Measurements from ENCODE around the gene OR6C70.
"Not testable (repeated sequence)": the region's sequence is repeated elsewhere in the genome, so short reads cannot be mapped to it uniquely, and the experiment has no call there.

OR6C70 gene

DNA sequence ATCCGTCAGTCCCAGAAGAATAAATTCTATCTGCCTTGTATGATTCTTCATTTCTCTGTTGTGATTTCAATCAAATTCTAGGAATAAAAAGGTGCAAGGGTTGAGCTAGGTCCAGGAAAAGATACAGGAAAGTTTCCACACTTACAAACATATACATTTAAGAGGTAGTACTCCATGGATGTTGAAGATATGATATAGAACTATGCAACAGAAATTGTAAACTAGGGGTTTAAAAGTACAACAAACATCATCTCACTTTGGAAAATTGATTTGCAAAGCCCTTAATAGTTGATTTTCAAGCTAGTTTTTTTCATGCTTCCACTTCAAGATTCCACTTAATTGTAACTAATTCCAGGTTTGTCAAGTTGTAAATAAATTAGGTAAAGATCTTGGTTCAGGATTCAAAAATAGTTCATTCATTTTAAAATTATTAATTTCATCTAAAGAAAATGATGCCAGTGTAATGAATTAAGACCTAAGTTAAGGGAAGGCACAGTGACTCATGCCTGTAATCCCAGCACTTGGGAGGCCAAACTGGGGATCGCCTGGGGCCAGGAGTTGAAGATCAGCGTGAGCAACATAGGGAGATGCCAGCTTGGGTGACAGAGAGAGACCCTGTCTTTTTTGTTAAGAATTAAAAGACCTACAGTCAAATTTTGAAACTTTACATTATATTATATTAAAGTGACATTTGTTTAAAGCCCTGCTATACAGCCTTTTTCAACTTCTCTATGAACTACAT is at the start of gene OR6C70:
OR6C70 (minus strand) TSS at position 51 of the 742 bp plus-strand sequence; CDS start at position 51, 0 bp downstream.
- Mint-ChIP-seq H3K27me3 (peaks cover 17% of the 10 kb centered on the region), H3K9me3 (no peaks in the 10 kb centered on the region), H3K36me3 (ENCODE audit: low read depth) (no peaks in the 10 kb centered on the region), H3K4me1 (peaks cover 2% of the 10 kb centered on the region), H3K4me3 (no peak within 1 kb of the TSS), H3K27ac (no peak within 1 kb of the TSS)
- ATAC-seq (no peak), DNase-seq (no peak)

DNA sequence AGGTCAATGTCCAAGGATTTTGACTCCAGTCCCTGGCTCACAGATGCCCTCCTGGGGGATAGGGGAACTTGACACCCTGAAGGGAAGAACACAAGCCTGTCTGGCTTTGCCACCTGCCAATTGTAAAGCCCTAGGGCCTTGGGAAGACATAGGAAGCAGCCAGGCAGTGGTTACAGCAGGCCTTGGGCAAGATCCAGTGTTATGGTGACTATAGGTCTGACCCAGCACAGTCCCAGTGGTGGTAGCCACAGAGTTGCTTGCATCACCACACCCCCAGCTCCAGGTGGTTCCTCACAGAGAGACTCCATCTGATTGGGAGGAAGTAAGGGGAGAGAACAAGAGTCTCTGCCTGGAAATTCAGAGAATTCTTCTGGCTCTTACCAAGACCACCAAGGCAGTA is 46.5 kb upstream of the OR6C70 start:
- no peak for ATAC-seq

DNA sequence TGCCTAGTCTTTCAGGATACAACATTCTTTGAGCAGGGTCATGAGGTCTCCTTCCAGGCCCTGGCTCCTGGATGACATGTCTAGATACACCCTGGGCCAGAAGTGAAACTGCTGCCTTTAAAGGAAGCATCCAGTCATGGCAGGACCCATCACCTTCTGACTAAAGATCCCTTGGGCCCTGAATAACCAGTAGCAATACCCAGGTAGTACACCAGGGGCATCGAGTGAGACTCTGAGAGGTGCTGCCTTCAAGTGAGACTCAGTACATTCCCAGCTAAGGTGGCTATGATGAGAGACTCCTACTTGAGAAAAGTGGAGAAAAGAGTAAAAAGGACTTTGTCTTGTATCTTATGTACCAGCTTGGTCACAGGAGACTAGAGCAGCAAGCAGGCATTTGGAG is 45.8 kb upstream of the OR6C70 start:
- Mint-ChIP-seq H3K27ac (no peak overlapping the region), H3K36me3 (ENCODE audit: low read depth) (no peaks in the 10 kb centered on the region), H3K27me3 (peaks cover 16% of the 10 kb centered on the region), H3K9me3 (no peaks in the 10 kb centered on the region), H3K4me1 (no peaks in the 10 kb centered on the region), H3K4me3 (no peak overlapping the region)
- no peak for ATAC-seq
- DNase-seq: no peak

More for the DNA sequence above, 46.5 kb upstream of the OR6C70 start:
- no peaks in the 10 kb centered on the region for H3K4me1 Mint-ChIP-seq
- H3K36me3 Mint-ChIP-seq (ENCODE audit: low read depth): no peaks in the 10 kb centered on the region
- no peak overlapping the region for H3K4me3 Mint-ChIP-seq
- no peaks in the 10 kb centered on the region for H3K9me3 Mint-ChIP-seq
- peaks cover 16% of the 10 kb centered on the region for H3K27me3 Mint-ChIP-seq
- no peak for DNase-seq
- H3K27ac Mint-ChIP-seq: no peak overlapping the region

DNA sequence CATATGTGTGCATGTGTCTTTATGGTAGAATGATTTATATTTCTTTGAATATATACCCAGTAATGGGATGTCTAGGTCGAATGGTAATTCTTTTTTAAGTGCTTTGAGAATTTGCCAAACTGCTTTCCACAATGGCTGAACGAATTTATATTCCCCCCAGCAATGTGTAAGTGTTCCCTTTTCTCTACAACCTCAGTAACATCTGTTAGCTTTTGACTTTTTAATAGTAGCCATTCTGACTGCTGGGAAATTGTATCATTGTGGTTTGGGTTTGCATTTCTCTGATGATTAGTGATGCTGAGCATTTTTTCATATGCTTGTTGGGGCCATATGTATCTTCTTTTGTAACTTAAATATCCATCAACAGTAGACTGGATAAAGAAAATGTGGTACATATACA is 31.7 kb upstream of the OR6C70 start:
- no peak overlapping the region for H3K27ac Mint-ChIP-seq
- H3K36me3 Mint-ChIP-seq (ENCODE audit: low read depth): no peaks in the 10 kb centered on the region
- H3K4me1 Mint-ChIP-seq: no peaks in the 10 kb centered on the region
- no peak for DNase-seq
- ATAC-seq: no peak
- H3K4me3 Mint-ChIP-seq: no peak overlapping the region
- peaks cover 5% of the 10 kb centered on the region for H3K27me3 Mint-ChIP-seq
- H3K9me3 Mint-ChIP-seq: no peaks in the 10 kb centered on the region

DNA sequence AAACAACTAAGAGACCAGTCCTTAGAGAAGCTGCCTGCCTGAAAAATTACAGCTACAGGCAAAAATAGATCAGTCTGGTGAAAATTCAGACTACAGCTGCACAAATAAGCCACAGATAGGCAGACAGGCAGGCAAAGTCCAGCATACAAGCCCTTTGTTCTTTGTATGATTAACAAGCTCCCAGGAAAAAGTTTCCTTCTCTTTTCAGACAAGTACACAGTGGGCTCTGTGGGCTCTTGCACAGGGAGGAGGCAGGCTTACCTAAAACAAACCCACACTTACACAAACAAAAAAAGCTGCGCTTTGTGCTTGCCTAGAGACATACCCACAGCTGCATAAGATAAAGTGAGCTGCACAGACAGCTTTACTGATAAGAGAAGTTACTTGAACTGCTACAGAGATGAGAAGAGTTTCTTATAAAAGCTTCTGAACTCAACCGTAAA is 29.9 kb upstream of the OR6C70 start:
- Mint-ChIP-seq H3K27me3 (peaks cover 8% of the 10 kb centered on the region), H3K9me3 (no peaks in the 10 kb centered on the region), H3K4me3 (no peak overlapping the region), H3K36me3 (ENCODE audit: low read depth) (no peaks in the 10 kb centered on the region), H3K4me1 (no peaks in the 10 kb centered on the region), H3K27ac (no peak overlapping the region)
- DNase-seq (no peak), ATAC-seq (no peak)

DNA sequence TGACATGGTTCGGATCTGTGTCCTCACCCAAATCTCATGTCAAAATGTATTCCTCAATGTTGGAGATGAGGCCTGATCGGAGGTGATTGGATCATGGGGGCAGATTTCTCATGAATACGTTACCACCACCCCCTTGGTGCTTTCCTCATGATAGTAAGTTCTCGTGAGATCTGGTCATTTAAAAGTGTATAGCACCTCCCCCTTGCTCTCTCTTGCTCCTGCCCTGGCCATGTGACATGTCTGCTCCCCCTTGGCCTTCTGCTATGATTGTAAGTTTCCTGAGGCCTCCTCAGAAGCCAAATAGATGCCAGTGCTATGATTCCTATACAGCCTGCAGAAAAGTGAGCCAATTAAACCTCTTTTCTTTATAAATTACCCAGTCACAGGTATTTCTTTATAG is 29.3 kb upstream of the OR6C70 start:
- Mint-ChIP-seq H3K9me3 (no peaks in the 10 kb centered on the region), H3K36me3 (ENCODE audit: low read depth) (no peaks in the 10 kb centered on the region), H3K4me1 (no peaks in the 10 kb centered on the region), H3K27me3 (peaks cover 8% of the 10 kb centered on the region), H3K4me3 (no peak overlapping the region), H3K27ac (no peak overlapping the region)
- ATAC-seq: no peak
- DNase-seq: no peak

DNA sequence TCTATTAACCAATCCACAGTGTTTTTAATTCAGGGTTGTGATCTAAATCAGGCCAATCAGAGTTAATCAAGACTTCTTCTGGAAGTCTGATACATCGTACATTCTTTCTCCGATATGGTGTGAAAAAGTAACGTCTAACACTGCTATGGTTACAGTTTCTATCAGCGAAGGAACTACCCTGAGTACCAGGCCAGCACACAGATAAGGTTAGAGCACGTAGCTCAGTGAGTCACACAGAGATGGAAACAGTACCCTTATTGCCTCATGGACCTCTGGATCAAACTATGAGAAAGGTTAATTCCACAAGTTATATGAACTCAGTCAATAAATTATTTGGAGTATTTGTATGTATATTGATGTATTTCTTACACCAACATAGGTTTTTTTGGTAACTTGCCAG is 25.6 kb upstream of the OR6C70 start:
- no peak for ATAC-seq
- no peaks in the 10 kb centered on the region for H3K4me1 Mint-ChIP-seq
- no peaks in the 10 kb centered on the region for H3K9me3 Mint-ChIP-seq
- DNase-seq: no peak
- H3K27ac Mint-ChIP-seq: no peak overlapping the region
- no peak overlapping the region for H3K4me3 Mint-ChIP-seq
- H3K36me3 Mint-ChIP-seq (ENCODE audit: low read depth): no peaks in the 10 kb centered on the region
- peaks cover 19% of the 10 kb centered on the region for H3K27me3 Mint-ChIP-seq

DNA sequence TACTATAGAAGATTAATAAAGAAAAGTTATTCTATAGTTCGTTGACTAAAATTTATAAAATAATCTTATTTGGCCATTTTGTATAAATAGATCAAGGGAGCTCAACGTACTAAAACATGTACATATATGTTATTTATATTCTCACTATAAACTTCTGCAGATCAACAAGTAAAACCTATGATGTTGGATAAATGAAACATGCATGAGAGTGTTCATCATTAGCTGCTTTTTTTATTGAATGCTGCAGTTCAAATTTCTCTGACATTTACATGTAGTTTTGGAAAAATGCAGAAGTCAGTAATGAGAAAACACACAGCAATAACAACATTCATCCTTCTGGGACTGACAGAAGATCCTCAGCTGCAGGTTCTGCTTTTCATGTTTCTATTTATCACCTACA is 22.1 kb upstream of the OR6C70 start, which contains the start of gene OR6C68:
OR6C68 (plus strand) TSS at position 301 of the 400 bp plus-strand sequence; CDS start at position 301, 0 bp downstream.
- Mint-ChIP-seq H3K9me3 (no peaks in the 10 kb centered on the region), H3K27ac (no peak within 1 kb of the TSS), H3K4me3 (no peak within 1 kb of the TSS), H3K27me3 (peaks cover 17% of the 10 kb centered on the region), H3K4me1 (no peaks in the 10 kb centered on the region), H3K36me3 (ENCODE audit: low read depth) (no peaks in the 10 kb centered on the region)
- no peak for ATAC-seq
- DNase-seq: no peak

DNA sequence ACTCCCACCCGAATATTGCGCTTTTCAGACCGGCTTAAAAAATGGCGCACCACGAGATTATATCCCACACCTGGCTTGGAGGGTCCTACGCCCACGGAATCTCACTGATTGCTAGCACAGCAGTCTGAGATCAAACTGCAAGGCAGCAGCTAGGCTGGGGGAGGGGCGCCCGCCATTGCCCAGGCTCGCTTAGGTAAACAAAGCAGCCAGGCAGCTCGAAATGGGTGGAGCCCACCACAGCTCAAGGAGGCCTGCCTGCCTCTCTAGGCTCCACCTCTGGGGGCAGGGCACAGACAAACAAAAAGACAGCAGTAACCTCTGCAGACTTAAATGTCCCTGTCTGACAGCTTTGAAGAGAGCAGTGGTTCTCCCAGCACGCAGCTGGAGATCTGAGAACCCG is 14.3 kb upstream of the OR6C70 start:
- not testable (repeated sequence) for DNase-seq; H3K36me3 Mint-ChIP-seq (ENCODE audit: low read depth); H3K27ac Mint-ChIP-seq; H3K9me3 Mint-ChIP-seq; H3K4me3 Mint-ChIP-seq; H3K4me1 Mint-ChIP-seq; ATAC-seq
- H3K27me3 Mint-ChIP-seq: peaks cover 14% of the 10 kb centered on the region

DNA sequence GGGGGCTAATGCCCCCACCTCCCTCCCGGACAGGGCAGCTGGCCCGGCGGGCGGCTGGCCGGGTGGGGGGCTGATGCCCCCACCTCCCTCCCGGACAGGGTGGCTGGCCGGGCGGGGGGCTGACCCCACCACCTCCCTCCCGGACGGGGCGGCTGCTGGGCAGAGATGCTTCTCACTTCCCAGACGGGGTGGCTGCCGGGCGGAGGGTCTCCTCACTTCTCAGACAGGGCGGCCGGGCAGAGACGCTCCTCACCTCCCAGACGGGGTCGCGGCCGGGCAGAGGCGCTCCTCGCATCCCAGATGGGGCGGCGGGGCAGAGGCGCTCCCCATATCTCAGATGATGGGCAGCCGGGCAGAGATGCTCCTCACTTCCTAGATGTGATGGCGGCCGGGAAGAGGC is 9.2 kb upstream of the OR6C70 start:
- ATAC-seq; DNase-seq; H3K9me3 Mint-ChIP-seq; H3K4me1 Mint-ChIP-seq; H3K4me3 Mint-ChIP-seq; H3K36me3 Mint-ChIP-seq (ENCODE audit: low read depth); H3K27ac Mint-ChIP-seq: not testable (repeated sequence)
- peaks cover 16% of the 10 kb centered on the region for H3K27me3 Mint-ChIP-seq

DNA sequence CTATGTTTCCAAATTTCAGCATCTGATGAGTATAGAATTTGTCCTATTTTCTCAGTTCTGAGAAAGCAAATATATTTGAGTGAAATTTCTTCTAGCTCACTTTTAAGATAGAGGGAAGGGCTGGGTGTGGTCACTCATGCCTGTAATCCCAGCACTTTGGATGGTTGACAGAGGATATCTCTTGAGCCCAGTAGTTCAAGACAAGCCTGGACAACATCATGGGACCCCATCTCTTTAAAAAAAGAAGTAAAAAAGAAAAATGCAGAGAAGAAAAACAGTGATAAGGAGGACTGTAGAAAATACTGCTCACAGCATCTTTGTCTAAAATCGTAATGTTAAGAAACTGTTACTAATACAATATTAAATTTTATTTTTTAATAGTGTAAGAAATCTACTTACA is 2.3 kb upstream of the OR6C70 start:
- Mint-ChIP-seq H3K4me3 (no peak overlapping the region), H3K9me3 (no peaks in the 10 kb centered on the region), H3K36me3 (ENCODE audit: low read depth) (no peaks in the 10 kb centered on the region), H3K27ac (no peak overlapping the region), H3K4me1 (no peaks in the 10 kb centered on the region), H3K27me3 (peaks cover 12% of the 10 kb centered on the region)
- ATAC-seq (no peak), DNase-seq (no peak)

DNA sequence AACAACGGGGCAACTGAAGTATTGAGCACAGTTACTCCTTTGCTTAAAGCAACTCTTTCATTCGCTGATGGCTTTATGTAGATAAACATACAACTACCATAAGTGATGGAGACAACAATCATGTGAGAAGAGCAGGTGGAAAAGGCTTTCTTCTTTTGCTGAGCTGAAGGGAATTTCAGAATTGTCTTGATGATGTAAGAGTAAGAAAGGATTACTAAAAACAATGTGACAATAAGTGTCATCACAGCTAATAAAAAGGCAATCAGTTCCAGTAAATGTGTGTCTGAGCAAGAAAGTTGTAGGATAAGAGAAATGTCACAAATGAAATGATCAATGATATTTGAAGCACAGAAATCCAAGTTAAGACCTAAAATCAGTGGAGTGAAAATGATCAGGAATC is 647 bp downstream of the OR6C70 start:
- ATAC-seq (no peak), DNase-seq (no peak)
- H3K27ac Mint-ChIP-seq: no peak overlapping the region
- peaks cover 17% of the 10 kb centered on the region for H3K27me3 Mint-ChIP-seq
- peaks cover 2% of the 10 kb centered on the region for H3K4me1 Mint-ChIP-seq
- H3K4me3 Mint-ChIP-seq: no peak overlapping the region
- no peaks in the 10 kb centered on the region for H3K9me3 Mint-ChIP-seq
- H3K36me3 Mint-ChIP-seq (ENCODE audit: low read depth): no peaks in the 10 kb centered on the region

DNA sequence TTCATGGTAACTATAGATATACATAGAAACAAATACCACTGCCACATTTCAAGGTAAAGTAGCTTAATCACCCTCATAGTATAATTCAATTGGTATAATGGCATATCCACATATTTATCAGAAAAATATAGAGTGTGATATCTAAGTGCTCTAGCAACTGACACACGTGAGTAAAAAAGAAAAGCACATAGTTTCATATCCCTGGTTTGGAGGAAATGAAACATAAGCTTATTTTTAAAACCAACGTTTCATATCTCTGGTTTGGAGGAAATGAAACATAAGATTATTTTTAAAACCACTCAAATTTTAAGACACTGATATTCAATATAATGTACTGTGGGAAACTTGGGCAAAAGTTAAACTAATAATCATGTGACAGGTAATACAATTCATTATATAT is 2.1 kb downstream of the OR6C70 start:
- Mint-ChIP-seq H3K27ac (no peak overlapping the region), H3K9me3 (peaks cover 3% of the 10 kb centered on the region), H3K4me1 (peaks cover 2% of the 10 kb centered on the region), H3K4me3 (no peak overlapping the region), H3K27me3 (peaks cover 19% of the 10 kb centered on the region), H3K36me3 (ENCODE audit: low read depth) (no peaks in the 10 kb centered on the region)
- DNase-seq: no peak
- ATAC-seq: no peak

DNA sequence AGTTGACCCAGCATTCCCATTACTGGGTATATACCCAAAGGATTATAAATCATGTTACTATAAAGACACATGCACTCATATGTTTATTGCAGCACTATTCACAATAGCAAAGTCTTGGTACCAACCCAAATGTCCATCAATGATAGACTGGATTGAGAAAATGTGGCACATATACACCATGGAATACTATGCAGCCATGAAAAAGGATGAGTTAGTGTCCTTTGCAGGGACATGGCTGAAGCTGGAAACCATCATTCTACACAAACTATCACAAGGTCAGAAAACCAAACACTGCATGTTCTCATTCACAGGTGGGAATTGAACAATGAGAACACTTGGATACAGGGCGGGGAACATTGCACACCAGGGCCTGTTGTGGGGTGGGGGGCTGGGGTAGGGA is 5.0 kb downstream of the OR6C70 start:
- H3K4me1 Mint-ChIP-seq; H3K36me3 Mint-ChIP-seq (ENCODE audit: low read depth); H3K27ac Mint-ChIP-seq; ATAC-seq; H3K9me3 Mint-ChIP-seq; DNase-seq; H3K4me3 Mint-ChIP-seq: not testable (repeated sequence)
- H3K27me3 Mint-ChIP-seq: peaks cover 26% of the 10 kb centered on the region

DNA sequence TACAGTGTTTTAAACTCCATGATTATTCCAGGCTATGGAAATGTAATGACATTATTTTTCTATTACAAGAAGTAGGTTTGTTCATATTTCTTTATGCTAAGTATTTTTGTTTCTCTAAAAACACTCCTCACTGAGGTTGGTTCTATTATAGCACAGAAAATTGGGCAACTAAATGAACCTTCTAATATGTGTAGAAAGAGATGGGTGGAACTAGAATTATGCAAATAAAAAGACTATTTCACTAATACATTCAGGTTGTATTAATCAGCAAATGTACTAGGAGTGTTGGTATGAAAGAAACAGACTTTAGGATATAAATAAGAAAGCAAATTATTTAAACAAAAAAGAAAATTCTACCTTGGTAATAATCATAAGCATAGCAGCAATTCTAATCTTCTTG is 21.1 kb downstream of the OR6C70 start:
- Mint-ChIP-seq H3K4me1 (no peaks in the 10 kb centered on the region), H3K27me3 (peaks cover 9% of the 10 kb centered on the region), H3K36me3 (ENCODE audit: low read depth) (no peaks in the 10 kb centered on the region), H3K9me3 (no peaks in the 10 kb centered on the region), H3K4me3 (no peak overlapping the region), H3K27ac (no peak overlapping the region)
- no peak for ATAC-seq
- DNase-seq: no peak

DNA sequence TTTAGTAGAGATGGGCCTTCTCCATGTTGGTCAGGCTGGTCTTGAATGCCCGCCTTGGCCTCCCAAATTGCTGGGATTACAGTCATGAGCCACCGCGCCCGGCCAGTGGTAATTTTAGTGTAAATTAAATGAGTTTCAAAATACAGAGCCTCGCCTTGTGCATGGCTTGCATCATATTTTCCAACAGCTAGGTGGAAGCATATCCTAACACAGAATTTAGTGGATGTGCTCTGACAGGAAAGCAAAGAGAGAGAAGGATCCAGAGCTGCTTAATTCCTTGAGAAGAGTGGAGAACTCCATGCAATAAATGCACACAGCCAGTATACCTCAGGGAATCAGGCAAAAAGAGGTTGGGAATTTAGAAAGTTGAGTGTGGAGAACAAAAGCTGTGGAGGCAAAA is 23.6 kb downstream of the OR6C70 start:
- H3K4me1 Mint-ChIP-seq: no peaks in the 10 kb centered on the region
- no peak for DNase-seq
- peaks cover 6% of the 10 kb centered on the region for H3K27me3 Mint-ChIP-seq
- H3K36me3 Mint-ChIP-seq (ENCODE audit: low read depth): no peaks in the 10 kb centered on the region
- H3K4me3 Mint-ChIP-seq: no peak overlapping the region
- no peaks in the 10 kb centered on the region for H3K9me3 Mint-ChIP-seq
- no peak for ATAC-seq
- H3K27ac Mint-ChIP-seq: no peak overlapping the region

All from activated naive CD8-positive, alpha-beta T cell treated with anti-CD3 and anti-CD28 coated beads, Interleukin-2, amount 50 U/mL, for 24 hours (primary cell).